HEK293 (cell line): ENCODE measurements around the gene PLA2G4E.

Source experiments
- CTCF ChIA-PET: fragments of 350-600 bp; formaldehyde crosslinking; extraction: SDS; loops from one replicate; lab custom pipeline; 2021; ENCODE audit warnings: antibody characterized with exemption; lab: Yijun Ruan, JAX
- POLR2A ChIA-PET: fragments of 300-600 bp; formaldehyde crosslinking; extraction: SDS; loops from one replicate; lab custom pipeline; 2020; ENCODE audit warnings: antibody characterized with exemption, inconsistent platforms; lab: Yijun Ruan, JAX
- H3K27ac ChIP-seq: fragments of 200-500 bp; sonication (Bioruptor generic); 2 replicates; pipeline ENCODE4 v1.5.1; 2014; ENCODE audit warnings: low read depth, low read length, control low read depth, inconsistent platforms; ENCODE audit errors: extremely low read depth
- H3K36me3 ChIP-seq, 2 experiments: fragments of 200-500 bp in 1 of 2; sonication (Bioruptor generic) in 1 of 2; 1 replicate in 1 of 2; 2 replicates in 1 of 2; pipeline ENCODE4 v1.5.1; 2014 to 2017; ENCODE audit warnings: inconsistent platforms in 2 of 2, low read length in 2 of 2; ENCODE audit not compliant: control insufficient read depth in 2 of 2, insufficient read depth in 1 of 2
- H3K4me1 ChIP-seq: fragments of 200-500 bp; sonication (Bioruptor generic); 2 replicates; pipeline ENCODE4 v1.5.1; 2014; ENCODE audit warnings: mild to moderate bottlenecking, low read length, inconsistent platforms; ENCODE audit not compliant: control insufficient read depth, insufficient read depth
- H3K4me3 ChIP-seq: 2 replicates; pipeline ENCODE4 v1.5.1; 2011; ENCODE audit warnings: low read depth, mild to moderate bottlenecking, control low read depth, low read length, moderate library complexity
- H3K9me3 ChIP-seq: fragments of 200-500 bp; sonication (Bioruptor generic); 2 replicates; pipeline ENCODE4 v1.5.1; 2014; ENCODE audit warnings: low read depth, low read length, inconsistent platforms; ENCODE audit not compliant: control insufficient read depth, insufficient read depth
- HOXD13 ChIP-seq: sonication (generic); formaldehyde crosslinking; IDR thresholded peaks from 2 replicates; pipeline ENCODE4 v1.8.0; 2022; ENCODE audit warnings: missing genetic modification reagents, borderline replicate concordance
- KLF8 ChIP-seq: fragments of 450-650 bp; formaldehyde crosslinking; IDR thresholded peaks from 2 replicates; pipeline ENCODE4 v1.5.1; 2016; ENCODE audit warnings: missing biosample characterization, missing genetic modification characterization
- PRDM1 ChIP-seq: fragments of 450-650 bp; formaldehyde crosslinking; IDR thresholded peaks from 2 replicates; pipeline ENCODE4; 2016; ENCODE audit warnings: missing biosample characterization, missing genetic modification characterization
- SP3 ChIP-seq: fragments of 450-650 bp; formaldehyde crosslinking; IDR thresholded peaks from 2 replicates; pipeline ENCODE4 v1.5.1; 2016; ENCODE audit warnings: missing biosample characterization, missing genetic modification characterization
- ZBTB17 ChIP-seq: fragments of 450-650 bp; formaldehyde crosslinking; IDR thresholded peaks from 2 replicates; pipeline ENCODE4 v1.5.1; 2016; ENCODE audit warnings: missing biosample characterization, missing genetic modification characterization
- ZBTB8A ChIP-seq: fragments of 450-650 bp; formaldehyde crosslinking; IDR thresholded peaks from 2 replicates; pipeline ENCODE4 v1.5.1; 2016; ENCODE audit warnings: missing biosample characterization, missing genetic modification characterization
- ZNF426 ChIP-seq: fragments of 450-650 bp; formaldehyde crosslinking; IDR thresholded peaks from 2 replicates; pipeline ENCODE4 v1.5.1; 2017; ENCODE audit warnings: missing biosample characterization, missing genetic modification characterization, mild to moderate bottlenecking, inconsistent platforms, moderate library complexity
- ZNF529 ChIP-seq: fragments of 450-650 bp; formaldehyde crosslinking; IDR thresholded peaks from 2 replicates; pipeline ENCODE4 v1.5.1; 2017; ENCODE audit warnings: missing genetic modification characterization, missing biosample characterization; ENCODE audit not compliant: insufficient replicate concordance
- ZNF654 ChIP-seq: fragments of 450-650 bp; formaldehyde crosslinking; IDR thresholded peaks from 2 replicates; pipeline ENCODE4 v1.5.1; 2016; ENCODE audit warnings: low read depth, missing biosample characterization, missing genetic modification characterization
- ZNF701 ChIP-seq: fragments of 450-650 bp; formaldehyde crosslinking; IDR thresholded peaks from 2 replicates; pipeline ENCODE4 v1.5.1; 2016; ENCODE audit warnings: missing biosample characterization, missing genetic modification characterization
- ZNF76 ChIP-seq: fragments of 450-650 bp; formaldehyde crosslinking; IDR thresholded peaks from 2 replicates; pipeline ENCODE4; 2016; ENCODE audit warnings: low read depth, missing biosample characterization, missing genetic modification characterization, borderline replicate concordance
- ZNF792 ChIP-seq: fragments of 450-650 bp; formaldehyde crosslinking; IDR thresholded peaks from 2 replicates; pipeline ENCODE4 v1.5.1; 2016; ENCODE audit warnings: missing biosample characterization, missing genetic modification characterization
- ZNF837 ChIP-seq: fragments of 450-650 bp; formaldehyde crosslinking; IDR thresholded peaks from 2 replicates; pipeline ENCODE4 v1.5.1; 2016; ENCODE audit warnings: missing biosample characterization, missing genetic modification characterization
- TF ChIP-seq, protein P1 (sequence below): fragments of 450-650 bp; formaldehyde crosslinking; IDR thresholded peaks from 2 replicates; pipeline ENCODE4 v1.5.1; 2016; ENCODE audit warnings: missing biosample characterization, missing genetic modification characterization
- TF ChIP-seq, protein P2 (sequence below): fragments of 450-650 bp; formaldehyde crosslinking; IDR thresholded peaks from 2 replicates; pipeline ENCODE4 v1.5.1; 2016; ENCODE audit warnings: missing biosample characterization, missing genetic modification characterization
- TF ChIP-seq, protein P3 (sequence below): fragments of 450-650 bp; formaldehyde crosslinking; IDR thresholded peaks from 2 replicates; pipeline ENCODE4 v1.5.1; 2016; ENCODE audit warnings: missing biosample characterization, missing genetic modification characterization
- TF ChIP-seq, protein P4 (sequence below): fragments of 450-650 bp; formaldehyde crosslinking; IDR thresholded peaks from 2 replicates; pipeline ENCODE4 v1.5.1; 2016; ENCODE audit warnings: missing biosample characterization, missing genetic modification characterization
- TF ChIP-seq, protein P5 (sequence below): fragments of 450-650 bp; formaldehyde crosslinking; conservative IDR thresholded peaks from 2 replicates; pipeline ENCODE4 v1.5.1; 2016; ENCODE audit warnings: low read depth, missing biosample characterization, missing genetic modification characterization

Gene PLA2G4E

DNA sequence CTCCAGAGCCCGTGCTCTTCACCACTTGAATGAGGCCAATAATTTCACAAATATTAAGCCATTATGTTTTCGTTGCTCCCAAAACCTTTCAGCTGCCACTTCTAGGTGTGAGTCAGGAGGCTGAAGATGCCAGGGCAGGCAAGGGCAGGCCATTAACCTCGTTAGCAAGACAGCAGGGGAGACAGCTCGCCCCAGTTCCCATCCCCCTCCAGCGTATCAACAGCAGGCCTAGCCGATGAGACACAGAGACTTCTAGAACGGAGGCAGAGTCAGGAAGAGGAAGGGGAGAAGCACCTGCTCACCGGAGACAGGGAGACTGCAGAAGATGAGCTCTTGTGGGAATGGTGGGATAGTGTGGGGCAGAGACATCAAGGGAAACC is 28.0 kb upstream of the PLA2G4E start:
- Histone ChIP-seq H3K4me1 (no peaks in the 10 kb centered on the region), H3K9me3 (no peaks in the 10 kb centered on the region), H3K36me3 (no peaks in the 10 kb centered on the region), H3K27ac (no peak overlapping the region), H3K4me3 (no peak overlapping the region)
- TF ChIP-seq ZNF529 (tag by site-specific recombination) (no peak), HOXD13 (CRISPR knock-in tag) (no peak), ZNF792 (tag by site-specific recombination) (no peak), ZNF426 (tag by site-specific recombination) (no peak)
- ChIA-PET POLR2A (no interaction called here), CTCF (no interaction called here)

DNA sequence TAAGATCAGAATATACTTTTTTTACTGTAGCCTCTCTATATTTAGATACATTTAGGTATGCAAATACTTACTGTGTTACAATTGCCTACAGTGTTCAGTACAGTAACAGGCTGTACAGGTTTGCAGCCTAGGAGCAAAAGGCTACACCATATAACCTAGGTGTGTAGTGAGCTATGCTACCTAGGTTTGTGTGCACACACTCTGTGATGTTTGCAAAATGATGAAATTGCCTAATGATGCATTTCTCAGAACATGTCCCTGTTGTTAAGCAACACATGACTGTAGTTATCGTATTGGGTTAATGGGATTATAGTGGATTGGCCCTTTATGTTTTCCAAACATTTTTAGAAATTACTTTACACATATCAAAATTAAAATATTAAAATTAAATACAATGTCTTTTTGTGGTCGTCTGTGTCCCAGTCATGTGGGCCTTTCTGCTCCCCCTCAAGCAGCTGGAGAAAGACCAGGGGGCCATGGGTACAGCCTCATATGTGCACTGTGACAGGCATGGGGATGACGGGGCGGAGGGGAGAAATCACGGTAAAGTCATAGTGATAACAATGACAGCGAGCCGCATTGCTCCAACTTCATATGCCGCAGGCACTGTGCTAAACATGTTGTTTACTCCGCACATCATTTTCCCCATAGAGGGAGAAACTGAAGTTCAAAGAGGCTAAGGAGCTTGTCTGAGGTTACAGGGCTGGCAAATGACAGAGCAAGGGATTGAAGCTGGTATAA is 27.4 kb upstream of the PLA2G4E start:
- Histone ChIP-seq H3K9me3 (no peaks in the 10 kb centered on the region), H3K4me3 (no peak overlapping the region), H3K27ac (no peak overlapping the region), H3K36me3 (no peaks in the 10 kb centered on the region), H3K4me1 (no peaks in the 10 kb centered on the region)
- ChIA-PET POLR2A (no interaction called here), CTCF (no interaction called here)
- TF ChIP-seq, protein P1, sequence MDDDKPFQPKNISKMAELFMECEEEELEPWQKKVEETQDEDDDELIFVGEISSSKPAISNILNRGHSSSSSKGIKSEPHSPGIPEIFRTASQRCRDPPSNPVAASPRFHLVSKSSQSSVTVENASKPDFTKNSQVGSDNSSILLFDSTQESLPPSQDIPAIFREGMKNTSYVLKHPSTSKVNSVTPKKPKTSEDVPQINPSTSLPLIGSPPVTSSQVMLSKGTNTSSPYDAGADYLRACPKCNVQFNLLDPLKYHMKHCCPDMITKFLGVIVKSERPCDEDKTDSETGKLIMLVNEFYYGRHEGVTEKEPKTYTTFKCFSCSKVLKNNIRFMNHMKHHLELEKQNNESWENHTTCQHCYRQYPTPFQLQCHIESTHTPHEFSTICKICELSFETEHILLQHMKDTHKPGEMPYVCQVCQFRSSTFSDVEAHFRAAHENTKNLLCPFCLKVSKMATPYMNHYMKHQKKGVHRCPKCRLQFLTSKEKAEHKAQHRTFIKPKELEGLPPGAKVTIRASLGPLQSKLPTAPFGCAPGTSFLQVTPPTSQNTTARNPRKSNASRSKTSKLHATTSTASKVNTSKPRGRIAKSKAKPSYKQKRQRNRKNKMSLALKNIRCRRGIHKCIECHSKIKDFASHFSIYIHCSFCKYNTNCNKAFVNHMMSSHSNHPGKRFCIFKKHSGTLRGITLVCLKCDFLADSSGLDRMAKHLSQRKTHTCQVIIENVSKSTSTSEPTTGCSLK (tag by site-specific recombination): no peak
- TF ChIP-seq ZBTB17: no peak
- TF ChIP-seq ZNF76 (tag by site-specific recombination): no peak
- TF ChIP-seq ZBTB8A (tag by site-specific recombination): no peak
- no peak for TF ChIP-seq ZNF701 (tag by site-specific recombination)
- TF ChIP-seq ZNF654: no peak
- TF ChIP-seq SP3 (tag by site-specific recombination): no peak
- TF ChIP-seq PRDM1 (tag by site-specific recombination): no peak
- TF ChIP-seq KLF8: no peak
- TF ChIP-seq ZNF837 (tag by site-specific recombination): no peak
- TF ChIP-seq, protein P2, sequence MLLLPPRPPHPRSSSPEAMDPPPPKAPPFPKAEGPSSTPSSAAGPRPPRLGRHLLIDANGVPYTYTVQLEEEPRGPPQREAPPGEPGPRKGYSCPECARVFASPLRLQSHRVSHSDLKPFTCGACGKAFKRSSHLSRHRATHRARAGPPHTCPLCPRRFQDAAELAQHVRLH (tag by site-specific recombination): no peak
- TF ChIP-seq, protein P3, sequence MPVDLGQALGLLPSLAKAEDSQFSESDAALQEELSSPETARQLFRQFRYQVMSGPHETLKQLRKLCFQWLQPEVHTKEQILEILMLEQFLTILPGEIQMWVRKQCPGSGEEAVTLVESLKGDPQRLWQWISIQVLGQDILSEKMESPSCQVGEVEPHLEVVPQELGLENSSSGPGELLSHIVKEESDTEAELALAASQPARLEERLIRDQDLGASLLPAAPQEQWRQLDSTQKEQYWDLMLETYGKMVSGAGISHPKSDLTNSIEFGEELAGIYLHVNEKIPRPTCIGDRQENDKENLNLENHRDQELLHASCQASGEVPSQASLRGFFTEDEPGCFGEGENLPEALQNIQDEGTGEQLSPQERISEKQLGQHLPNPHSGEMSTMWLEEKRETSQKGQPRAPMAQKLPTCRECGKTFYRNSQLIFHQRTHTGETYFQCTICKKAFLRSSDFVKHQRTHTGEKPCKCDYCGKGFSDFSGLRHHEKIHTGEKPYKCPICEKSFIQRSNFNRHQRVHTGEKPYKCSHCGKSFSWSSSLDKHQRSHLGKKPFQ (tag by site-specific recombination): no peak
- TF ChIP-seq, protein P4, sequence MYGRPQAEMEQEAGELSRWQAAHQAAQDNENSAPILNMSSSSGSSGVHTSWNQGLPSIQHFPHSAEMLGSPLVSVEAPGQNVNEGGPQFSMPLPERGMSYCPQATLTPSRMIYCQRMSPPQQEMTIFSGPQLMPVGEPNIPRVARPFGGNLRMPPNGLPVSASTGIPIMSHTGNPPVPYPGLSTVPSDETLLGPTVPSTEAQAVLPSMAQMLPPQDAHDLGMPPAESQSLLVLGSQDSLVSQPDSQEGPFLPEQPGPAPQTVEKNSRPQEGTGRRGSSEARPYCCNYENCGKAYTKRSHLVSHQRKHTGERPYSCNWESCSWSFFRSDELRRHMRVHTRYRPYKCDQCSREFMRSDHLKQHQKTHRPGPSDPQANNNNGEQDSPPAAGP (tag by site-specific recombination): no peak
- TF ChIP-seq, protein P5, sequence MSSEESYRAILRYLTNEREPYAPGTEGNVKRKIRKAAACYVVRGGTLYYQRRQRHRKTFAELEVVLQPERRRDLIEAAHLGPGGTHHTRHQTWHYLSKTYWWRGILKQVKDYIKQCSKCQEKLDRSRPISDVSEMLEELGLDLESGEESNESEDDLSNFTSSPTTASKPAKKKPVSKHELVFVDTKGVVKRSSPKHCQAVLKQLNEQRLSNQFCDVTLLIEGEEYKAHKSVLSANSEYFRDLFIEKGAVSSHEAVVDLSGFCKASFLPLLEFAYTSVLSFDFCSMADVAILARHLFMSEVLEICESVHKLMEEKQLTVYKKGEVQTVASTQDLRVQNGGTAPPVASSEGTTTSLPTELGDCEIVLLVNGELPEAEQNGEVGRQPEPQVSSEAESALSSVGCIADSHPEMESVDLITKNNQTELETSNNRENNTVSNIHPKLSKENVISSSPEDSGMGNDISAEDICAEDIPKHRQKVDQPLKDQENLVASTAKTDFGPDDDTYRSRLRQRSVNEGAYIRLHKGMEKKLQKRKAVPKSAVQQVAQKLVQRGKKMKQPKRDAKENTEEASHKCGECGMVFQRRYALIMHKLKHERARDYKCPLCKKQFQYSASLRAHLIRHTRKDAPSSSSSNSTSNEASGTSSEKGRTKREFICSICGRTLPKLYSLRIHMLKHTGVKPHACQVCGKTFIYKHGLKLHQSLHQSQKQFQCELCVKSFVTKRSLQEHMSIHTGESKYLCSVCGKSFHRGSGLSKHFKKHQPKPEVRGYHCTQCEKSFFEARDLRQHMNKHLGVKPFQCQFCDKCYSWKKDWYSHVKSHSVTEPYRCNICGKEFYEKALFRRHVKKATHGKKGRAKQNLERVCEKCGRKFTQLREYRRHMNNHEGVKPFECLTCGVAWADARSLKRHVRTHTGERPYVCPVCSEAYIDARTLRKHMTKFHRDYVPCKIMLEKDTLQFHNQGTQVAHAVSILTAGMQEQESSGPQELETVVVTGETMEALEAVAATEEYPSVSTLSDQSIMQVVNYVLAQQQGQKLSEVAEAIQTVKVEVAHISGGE: no peak
